Measurements from ENCODE around the gene LINC00237.

GRCh38 chr20:21064924-21065323 lies 41.2 kb downstream of the LINC00237 start:
- TF ChIP-seq CTCF (conservative IDR thresholded peaks at IDR 0.05 in 1 of 2, IDR thresholded peaks at IDR 0.05 in 1 of 2; ENCODE audit: extremely low read depth in 1 of 2, insufficient read depth in 1 of 2, low read depth in 1 of 2, low read length in 2 of 2) (no peak), EZH2 (IDR thresholded peaks at IDR 0.05; ENCODE audit: borderline replicate concordance, low read length) (no peak)

Measured in mammary epithelial cell (primary cell).